Activated T-cell treated with anti-CD3 and anti-CD28 coated beads, Interleukin-2, amount 50 U/mL, for 1 hour (primary cell): ENCODE data around the gene KCNAB1.
"Not testable (repeated sequence)": the region's sequence is repeated elsewhere in the genome, so short reads cannot be mapped to it uniquely, and the experiment has no call there.

Experiments used
- DNase-seq: peaks from one replicate; pipeline ENCODE4 v3.0.0-alpha.2; 2020

The KCNAB1 gene

DNA sequence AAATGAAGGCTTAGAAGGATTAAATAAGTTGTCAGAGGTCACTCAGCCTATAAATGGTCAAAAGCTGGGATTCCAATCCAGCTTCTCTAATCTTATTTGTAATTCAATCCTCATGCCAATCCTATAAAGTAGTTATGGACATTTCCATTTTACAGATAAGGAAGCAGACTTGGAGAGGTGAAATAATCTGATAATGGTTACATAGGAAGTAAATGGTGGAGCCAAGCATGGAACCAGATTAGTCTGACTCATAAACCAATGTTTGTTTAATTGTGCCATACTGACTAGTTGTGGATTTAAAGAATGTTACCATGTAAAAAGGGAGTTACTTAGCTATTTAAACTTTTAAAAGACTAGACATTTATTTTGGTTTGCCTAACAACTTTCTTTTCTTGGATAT is 59.7 kb downstream of the KCNAB1 start:
- no peak for DNase-seq

DNA sequence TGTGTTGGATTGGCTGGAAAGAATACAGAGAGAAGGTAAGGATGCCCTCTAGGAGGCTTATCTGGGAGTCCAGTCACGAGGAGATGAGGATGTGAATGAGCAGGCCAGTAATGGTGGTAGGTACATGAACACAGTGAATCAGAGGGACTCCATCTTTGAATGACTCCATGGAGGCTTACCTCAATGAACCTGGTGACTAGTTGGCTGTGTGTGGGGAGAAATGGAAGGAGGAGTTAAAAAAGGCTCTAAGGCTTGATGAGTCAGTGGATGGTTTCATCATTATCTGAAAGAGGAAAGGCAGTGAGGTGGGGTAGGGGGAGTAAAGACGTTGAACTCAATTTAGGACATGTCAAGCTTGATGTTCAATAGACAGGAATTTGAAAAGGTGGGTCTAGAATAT is 61.1 kb downstream of the KCNAB1 start:
- DNase-seq: no peak

- no peak for DNase-seq
Observed at GRCh38 chr3:156183396-156183795, 63.0 kb downstream of the KCNAB1 start.

GRCh38 chr3:156184156-156184555 is 63.8 kb downstream of the KCNAB1 start:
- no peak for DNase-seq

- no peak for DNase-seq
Observed at GRCh38 chr3:156187146-156187769, 66.9 kb downstream of the KCNAB1 start.

DNA sequence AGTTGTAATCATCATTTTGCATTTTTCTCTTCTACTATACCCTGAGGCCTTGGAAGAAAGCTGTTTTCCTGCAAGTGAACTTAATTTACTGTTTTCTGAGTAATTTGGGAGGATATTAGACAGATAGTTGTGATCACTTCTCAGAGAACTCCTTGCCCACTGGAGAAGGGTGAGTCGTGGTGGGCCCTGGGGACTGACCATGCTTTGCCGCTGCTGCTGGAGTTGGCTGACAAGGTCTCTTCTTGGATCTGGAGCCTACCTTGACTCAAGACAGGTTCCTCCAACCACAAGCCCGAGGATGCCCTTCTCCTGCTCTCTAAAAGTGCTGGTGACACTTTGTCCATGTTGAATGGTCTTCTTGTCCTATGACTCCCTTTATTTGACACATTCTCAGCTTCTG is 68.4 kb downstream of the KCNAB1 start:
- DNase-seq: no peak

- DNase-seq: no peak
Observed at GRCh38 chr3:156189927-156190326, 69.5 kb downstream of the KCNAB1 start.

GRCh38 chr3:156194945-156195344 is 74.6 kb downstream of the KCNAB1 start:
- DNase-seq: not testable (repeated sequence)

GRCh38 chr3:156197152-156197551 is 76.8 kb downstream of the KCNAB1 start:
- DNase-seq: not testable (repeated sequence)

GRCh38 chr3:156201411-156202405 is 81.3 kb downstream of the KCNAB1 start:
- no peak for DNase-seq

DNA sequence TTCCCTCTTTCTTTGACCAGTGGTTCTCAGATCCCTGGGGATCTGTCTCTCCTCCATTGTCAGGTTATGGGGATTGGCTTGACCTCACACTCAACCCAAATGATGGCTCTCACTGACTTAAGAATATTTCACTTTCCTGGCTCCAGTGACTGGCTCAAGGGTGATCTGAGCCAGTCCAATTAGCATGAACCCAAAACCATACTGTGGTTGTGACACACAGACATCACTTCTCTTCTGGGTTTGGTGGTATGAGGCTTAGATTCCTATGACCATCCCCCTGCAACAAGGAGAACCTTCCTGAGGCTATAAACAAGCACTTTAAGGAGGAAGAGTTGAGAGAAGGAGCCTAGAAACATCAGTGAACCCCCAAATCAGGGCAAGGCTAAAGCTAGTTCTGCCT is 85.8 kb downstream of the KCNAB1 start:
- no peak for DNase-seq

- DNase-seq: no peak
Observed at GRCh38 chr3:156207802-156208685, 87.7 kb downstream of the KCNAB1 start.

- DNase-seq: no peak
Observed at GRCh38 chr3:156209631-156210335, 89.4 kb downstream of the KCNAB1 start.

DNA sequence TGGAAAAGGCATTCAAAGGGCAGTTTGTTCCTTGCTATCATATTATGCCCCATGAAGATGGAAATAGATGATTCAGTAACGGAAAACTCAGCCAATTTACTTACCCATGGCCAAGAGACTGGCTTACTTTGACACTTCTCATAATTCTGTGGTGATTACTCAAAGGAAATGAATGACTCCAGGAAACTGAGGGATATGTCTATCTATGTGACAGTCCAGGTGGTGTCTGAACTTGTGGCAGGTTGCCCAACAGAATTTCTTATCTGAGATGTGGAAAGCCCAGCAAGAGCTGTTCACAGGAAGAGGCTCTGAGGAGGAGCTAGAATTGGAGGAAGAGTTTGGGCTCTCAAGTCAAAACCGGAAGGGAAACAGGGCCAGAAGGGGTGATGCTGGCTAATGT is 91.2 kb downstream of the KCNAB1 start:
- no peak for DNase-seq

DNA sequence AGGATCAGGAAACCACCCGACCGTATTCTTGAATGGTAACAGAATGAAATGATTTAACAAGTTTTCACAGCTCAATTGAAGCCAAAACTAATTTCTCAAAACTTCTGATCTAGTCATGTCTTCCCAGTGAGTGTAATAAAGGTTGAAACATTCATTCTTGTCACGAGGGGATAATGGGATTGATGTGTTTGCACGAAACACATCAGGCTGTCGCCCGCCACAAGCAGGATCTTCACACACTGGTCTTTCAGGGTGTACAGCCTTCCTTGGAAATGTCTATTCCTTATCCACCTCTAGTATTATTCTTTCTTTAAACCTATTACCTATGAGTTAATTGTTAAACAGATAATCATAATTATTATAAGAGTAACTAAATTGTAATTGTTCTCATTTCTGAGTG is 94.3 kb downstream of the KCNAB1 start:
- DNase-seq: no peak

DNA sequence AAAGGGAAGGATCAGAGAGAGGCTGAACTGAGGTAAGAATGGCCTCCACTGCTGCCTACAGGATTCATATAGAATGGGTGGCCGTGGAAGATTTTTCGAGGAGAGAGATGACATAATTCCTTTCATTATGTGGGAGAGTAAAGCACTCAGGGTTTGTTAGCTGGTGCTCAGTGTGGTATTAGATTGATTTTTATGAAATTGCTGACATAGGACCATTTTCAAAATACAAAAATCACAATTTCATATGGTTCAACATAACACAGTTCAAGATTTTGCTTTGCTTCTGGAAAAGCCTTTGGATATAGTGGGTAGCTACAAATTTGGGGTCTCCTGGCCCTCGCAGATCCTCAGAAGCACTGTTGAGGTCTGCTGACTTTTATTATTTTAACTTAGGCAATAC is 95.4 kb downstream of the KCNAB1 start:
- DNase-seq: no peak

DNA sequence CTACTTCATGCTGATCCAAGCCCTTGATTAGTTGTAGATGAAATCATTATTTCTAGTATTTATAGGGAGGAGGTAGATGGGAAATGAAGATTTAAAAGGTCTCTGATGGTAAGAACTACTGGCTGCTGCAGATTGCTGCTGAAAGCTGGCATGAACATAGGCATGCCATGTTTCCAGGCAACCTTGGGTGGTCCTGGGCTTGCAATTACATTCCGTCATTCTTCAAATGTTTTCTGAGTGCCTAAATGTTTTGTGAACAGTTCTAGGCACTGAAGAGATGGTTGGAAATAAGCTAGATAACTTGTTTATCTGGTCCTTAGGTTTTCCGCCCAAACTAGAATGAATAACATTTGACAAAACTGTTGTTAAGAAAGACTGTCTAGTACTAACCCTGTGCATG is 95.8 kb downstream of the KCNAB1 start:
- DNase-seq: no peak

DNA sequence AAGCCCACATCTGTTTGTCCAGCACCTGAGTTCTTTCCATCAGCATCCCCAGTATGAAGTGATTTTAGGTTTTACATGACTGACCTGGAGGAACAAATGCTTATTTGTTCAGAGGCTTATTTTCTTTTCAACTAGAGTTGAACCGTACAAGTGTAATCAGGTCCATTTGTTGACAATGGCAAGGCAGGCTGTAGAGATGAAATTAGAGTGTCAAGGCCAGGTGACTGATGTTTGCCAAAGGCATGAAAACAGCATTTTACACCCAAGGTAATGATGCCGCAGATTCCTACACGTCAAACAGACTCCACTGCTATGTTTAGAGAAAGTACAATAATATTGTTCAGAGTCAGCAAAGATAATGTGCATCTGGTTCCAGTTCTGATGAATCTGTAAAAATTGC is 96.5 kb downstream of the KCNAB1 start:
- no peak for DNase-seq

DNA sequence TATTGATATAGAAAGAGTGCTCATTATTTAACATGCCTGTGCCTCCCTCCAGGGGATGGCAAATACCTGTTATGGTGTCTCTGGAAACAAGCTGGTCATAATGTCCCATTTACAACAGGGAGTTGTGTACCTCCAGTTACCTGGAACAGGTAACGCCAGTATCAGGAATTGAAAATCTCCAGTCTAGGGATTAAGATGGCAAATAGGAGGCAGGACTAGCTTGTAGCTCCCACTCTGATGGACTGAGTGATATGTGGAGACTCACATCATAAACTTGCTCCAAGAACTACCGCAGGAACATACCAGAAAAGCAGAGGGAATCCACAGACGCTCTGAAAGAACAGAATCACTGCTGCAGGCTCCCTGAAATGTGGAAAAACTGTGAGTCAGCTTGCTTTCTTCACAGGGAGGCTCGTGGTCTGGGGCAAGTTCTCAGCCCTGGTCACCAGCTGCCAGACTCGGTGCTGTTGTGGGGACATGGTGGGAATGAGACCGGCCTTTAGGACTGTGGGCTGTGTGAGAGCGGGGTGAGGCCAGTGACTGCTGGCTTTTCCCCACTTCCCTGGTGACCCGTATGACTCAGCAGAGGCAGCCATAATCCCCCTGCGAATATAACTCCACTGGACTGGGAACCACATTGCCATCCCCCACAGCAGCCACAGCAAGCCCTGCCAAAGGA is 97.4 kb downstream of the KCNAB1 start:
- DNase-seq: no peak

- DNase-seq: no peak
Observed at GRCh38 chr3:156218353-156218744, 98.0 kb downstream of the KCNAB1 start.

- not testable (repeated sequence) for DNase-seq
Observed at GRCh38 chr3:156222381-156222780, 102.0 kb downstream of the KCNAB1 start.

DNA sequence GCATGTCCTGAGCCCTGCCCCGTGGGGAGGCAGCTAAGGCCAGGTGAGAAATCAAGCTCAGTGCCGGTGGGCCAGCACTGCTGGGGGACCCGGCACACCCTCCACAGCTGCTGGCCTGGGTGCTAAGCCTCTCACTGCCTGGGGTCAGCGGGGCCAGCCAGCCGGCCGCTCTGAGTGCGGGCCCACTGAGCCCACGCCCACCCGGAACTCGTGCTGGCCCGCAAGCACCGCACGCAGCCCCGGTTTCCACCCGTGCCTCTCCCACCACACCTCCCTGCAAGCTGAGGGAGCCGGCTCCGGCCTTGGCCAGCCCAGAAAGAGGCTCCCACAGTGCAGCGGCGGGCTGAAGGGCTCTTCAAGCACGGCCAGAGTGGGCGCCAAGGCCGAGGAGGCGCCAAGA is 103.7 kb downstream of the KCNAB1 start:
- not testable (repeated sequence) for DNase-seq
